ENCODE measurements around the gene KSR1.
"Not testable (repeated sequence)": the region's sequence is repeated elsewhere in the genome, so short reads cannot be mapped to it uniquely, and the experiment has no call there.

The KSR1 gene

GRCh38 chr17:27496005-27496404, 39.8 kb downstream of the KSR1 start:
- no peak for DNase-seq

- DNase-seq, result no peak
These were observed 40.2 kb downstream of the KSR1 start for GRCh38 chr17:27496437-27496943.

- no peak for DNase-seq
These were observed 40.7 kb downstream of the KSR1 start for GRCh38 chr17:27496971-27497370.

GRCh38 chr17:27497696-27498095, 41.4 kb downstream of the KSR1 start:
- no peak for DNase-seq

- no peak for DNase-seq
These were observed 42.5 kb downstream of the KSR1 start for GRCh38 chr17:27498615-27499309.

- DNase-seq, result no peak
These were observed 43.4 kb downstream of the KSR1 start for GRCh38 chr17:27499451-27500265.

GRCh38 chr17:27501338-27501737, 45.1 kb downstream of the KSR1 start:
- DNase-seq, result not testable (repeated sequence)

GRCh38 chr17:27502526-27503324, 46.5 kb downstream of the KSR1 start:
- no peak for DNase-seq

- no peak for DNase-seq
These were observed 47.4 kb downstream of the KSR1 start for GRCh38 chr17:27503611-27504010.

- no peak for DNase-seq
These were observed 48.1 kb downstream of the KSR1 start for GRCh38 chr17:27504188-27504995.

- peak in 1 of 2 donors; percentile 37 for DNase-seq
These were observed 50.3 kb downstream of the KSR1 start for GRCh38 chr17:27506348-27507218.

GRCh38 chr17:27511168-27511883, 55.1 kb downstream of the KSR1 start:
- no peak for DNase-seq

GRCh38 chr17:27512031-27512430, 55.8 kb downstream of the KSR1 start:
- DNase-seq, result no peak

GRCh38 chr17:27512511-27513346, 56.5 kb downstream of the KSR1 start:
- no peak for DNase-seq

- no peak for DNase-seq
These were observed 57.6 kb downstream of the KSR1 start for GRCh38 chr17:27513849-27514248.

- DNase-seq, result no peak
These were observed 58.6 kb downstream of the KSR1 start for GRCh38 chr17:27514595-27515413.

- no peak for DNase-seq
These were observed 61.8 kb downstream of the KSR1 start for GRCh38 chr17:27518048-27518447.
